ENCODE results near the gene CACHD1.
A peak's percentile ranks its signal among the peaks of the same experiment; 100 is the strongest.

CACHD1 gene

DNA sequence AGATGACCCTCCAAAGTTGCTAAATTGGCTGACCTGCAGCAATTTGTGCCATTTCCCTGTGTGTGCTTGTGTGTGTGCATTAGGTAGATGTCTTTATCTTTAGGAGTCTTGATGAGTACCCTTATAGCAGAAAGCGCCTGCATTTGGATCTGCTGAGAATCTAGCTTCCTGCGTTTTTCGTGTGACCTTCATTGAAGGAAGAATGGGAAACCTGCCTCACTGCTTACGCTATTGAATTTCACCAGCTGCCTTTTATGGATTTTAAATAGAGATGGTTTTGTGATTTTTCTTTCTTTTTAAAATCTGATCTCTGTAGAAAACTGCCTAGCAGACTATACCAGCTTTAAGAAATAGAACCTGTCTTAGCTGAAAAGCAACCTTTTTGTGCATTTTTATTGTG is 124.5 kb downstream of the CACHD1 start:
- TF ChIP-seq, protein P1, sequence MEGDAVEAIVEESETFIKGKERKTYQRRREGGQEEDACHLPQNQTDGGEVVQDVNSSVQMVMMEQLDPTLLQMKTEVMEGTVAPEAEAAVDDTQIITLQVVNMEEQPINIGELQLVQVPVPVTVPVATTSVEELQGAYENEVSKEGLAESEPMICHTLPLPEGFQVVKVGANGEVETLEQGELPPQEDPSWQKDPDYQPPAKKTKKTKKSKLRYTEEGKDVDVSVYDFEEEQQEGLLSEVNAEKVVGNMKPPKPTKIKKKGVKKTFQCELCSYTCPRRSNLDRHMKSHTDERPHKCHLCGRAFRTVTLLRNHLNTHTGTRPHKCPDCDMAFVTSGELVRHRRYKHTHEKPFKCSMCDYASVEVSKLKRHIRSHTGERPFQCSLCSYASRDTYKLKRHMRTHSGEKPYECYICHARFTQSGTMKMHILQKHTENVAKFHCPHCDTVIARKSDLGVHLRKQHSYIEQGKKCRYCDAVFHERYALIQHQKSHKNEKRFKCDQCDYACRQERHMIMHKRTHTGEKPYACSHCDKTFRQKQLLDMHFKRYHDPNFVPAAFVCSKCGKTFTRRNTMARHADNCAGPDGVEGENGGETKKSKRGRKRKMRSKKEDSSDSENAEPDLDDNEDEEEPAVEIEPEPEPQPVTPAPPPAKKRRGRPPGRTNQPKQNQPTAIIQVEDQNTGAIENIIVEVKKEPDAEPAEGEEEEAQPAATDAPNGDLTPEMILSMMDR (IDR thresholded peaks at IDR 0.05; ENCODE audit: control insufficient read depth, insufficient read depth, low read depth, low read length, missing control alignments), result no peak
- DNase-seq (ENCODE audit: low read depth), result no peak
- no peak overlapping the region for H3K4me3 ChIP-seq (ENCODE audit: control insufficient read depth, low read depth, low read length)

DNA sequence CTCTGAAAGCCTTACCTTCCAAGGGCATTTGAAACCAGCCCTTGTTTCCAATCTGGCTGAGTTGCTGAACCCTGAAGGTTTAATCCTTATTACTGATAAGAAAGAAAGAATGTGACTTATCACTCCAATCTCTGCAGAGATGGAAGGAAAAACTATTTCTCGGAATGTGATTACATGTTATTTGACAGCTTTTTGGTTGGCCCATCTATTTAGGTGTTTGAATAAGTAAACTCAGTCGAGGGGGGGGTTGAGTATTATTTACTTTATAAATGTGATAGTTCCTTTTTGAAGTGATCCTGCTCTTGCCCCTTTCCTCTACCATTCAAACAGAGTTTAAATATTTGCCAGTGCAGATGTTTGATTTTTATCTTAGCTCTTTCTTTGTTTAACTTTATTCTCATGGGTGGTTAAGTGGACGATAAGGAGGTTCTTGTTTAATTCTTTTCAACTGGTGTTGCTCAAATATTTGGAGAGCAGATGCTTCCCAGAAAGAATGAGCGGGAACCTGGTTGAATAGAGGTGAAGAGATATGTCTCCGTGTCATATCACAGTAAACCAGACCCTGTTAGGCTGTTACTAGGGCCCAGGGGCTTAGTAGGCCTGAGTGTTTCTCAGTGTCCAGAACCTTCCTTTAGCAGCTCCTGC is 126.1 kb downstream of the CACHD1 start:
- no peak overlapping the region for H3K4me3 ChIP-seq (ENCODE audit: control insufficient read depth, low read depth, low read length)
- TF ChIP-seq, protein P1 (IDR thresholded peaks at IDR 0.05; ENCODE audit: control insufficient read depth, insufficient read depth, low read depth, low read length, missing control alignments), result no peak
- DNase-seq (ENCODE audit: low read depth), result no peak

DNA sequence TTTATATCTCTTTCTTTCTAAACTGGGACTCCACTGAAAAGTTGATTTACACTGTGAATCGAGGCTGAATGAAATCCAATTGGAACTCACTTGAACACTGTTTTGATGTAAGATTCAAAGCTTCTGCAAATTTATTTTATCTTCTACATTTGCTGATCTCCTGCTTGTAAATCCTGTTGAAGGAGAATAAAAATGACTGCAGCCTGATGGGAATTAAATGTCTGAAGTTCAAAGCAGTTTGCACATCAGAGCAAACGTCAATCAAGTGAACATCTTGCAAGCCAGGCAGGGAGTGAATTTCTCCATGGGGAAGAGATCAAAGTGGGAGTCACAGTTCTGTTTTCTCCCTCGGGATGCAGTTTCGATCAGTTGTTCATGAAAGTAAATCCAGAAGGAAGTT is 127.2 kb downstream of the CACHD1 start:
- H3K4me3 ChIP-seq (ENCODE audit: control insufficient read depth, low read depth, low read length), result no peak overlapping the region
- no peak for DNase-seq (ENCODE audit: low read depth)
- TF ChIP-seq, protein P1 (IDR thresholded peaks at IDR 0.05; ENCODE audit: control insufficient read depth, insufficient read depth, low read depth, low read length, missing control alignments), result no peak

DNA sequence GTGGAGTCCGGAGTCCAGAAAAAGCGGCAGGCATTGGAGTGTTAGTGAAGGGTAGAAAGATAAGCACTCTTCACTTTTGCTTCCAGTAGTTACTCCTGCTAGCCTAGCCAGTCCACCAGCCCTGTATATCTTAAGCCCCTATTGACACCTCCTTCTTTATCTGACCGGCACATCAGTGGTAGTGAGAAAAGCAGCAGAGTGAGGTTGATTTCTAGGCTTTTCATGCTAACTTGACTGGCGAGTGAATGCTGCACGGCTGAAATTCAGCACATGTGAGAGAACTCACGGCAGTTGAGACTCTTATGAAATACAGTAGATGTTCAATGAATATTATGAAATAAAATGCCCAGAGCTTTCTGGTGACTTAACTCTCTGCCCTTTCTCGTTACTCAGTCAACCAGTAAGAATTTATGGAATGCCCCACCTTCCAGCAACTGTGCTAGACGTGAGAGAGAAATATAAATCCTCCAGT is 128.2 kb downstream of the CACHD1 start:
- no peak overlapping the region for H3K4me3 ChIP-seq (ENCODE audit: control insufficient read depth, low read depth, low read length)
- TF ChIP-seq, protein P1 (IDR thresholded peaks at IDR 0.05; ENCODE audit: control insufficient read depth, insufficient read depth, low read depth, low read length, missing control alignments), result no peak
- DNase-seq (ENCODE audit: low read depth), result peak; percentile 64

DNA sequence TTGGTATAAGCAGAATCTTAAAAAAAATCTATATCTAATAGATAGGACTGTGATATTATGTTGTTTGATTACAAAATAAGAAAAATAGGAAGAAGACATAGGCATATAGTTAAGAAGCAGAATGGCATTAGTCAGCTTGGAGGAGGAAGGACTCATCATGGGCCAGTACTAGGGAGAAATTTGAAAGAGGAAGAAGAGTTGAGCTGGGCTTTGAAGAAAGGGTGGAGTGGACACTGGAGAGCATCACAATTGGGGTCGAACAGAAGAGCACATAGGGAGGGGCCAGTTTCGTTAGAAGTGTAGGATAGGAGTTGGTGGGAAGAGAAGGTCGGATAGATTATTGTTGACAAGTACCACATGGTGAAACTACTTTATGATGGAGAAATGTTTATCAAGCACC is 129.3 kb downstream of the CACHD1 start:
- no peak for DNase-seq (ENCODE audit: low read depth)
- TF ChIP-seq, protein P1 (IDR thresholded peaks at IDR 0.05; ENCODE audit: control insufficient read depth, insufficient read depth, low read depth, low read length, missing control alignments), result no peak
- no peak overlapping the region for H3K4me3 ChIP-seq (ENCODE audit: control insufficient read depth, low read depth, low read length)

DNA sequence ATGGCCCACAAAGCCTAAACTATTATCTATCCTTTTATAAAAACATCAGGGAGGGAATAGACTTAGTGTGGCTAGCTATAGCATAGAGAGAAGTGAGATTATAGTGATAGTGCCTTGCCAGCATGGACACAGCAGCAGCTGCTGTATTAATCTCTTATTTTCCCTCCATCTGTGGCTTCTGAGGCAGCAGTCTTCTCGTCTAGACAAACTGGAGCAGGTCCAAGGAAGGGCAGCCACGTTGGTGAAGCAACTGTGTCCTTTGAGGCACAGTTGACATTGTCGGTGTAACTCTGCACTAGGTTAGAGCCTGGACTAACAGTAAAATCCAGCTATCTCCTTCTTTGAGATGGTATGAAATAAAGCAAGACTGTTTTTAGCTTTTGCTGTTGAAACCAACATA is 131.3 kb downstream of the CACHD1 start:
- H3K4me3 ChIP-seq (ENCODE audit: control insufficient read depth, low read depth, low read length), result no peak overlapping the region
- no peak for DNase-seq (ENCODE audit: low read depth)
- TF ChIP-seq, protein P1 (IDR thresholded peaks at IDR 0.05; ENCODE audit: control insufficient read depth, insufficient read depth, low read depth, low read length, missing control alignments), result no peak

All from AG09309 (cell line).